HepG2 (cell line): ENCODE measurements around the gene RNASE2. TPM values are rescaled to one million over a fixed set of nuclear protein-coding genes. Genes with fewer than 3 reads are reported as not detected.

Experiments
- CEBPG ChIP-seq: IDR thresholded peaks from 2 replicates; pipeline ENCODE4 v1.6.1; 2016
- FOXP4 ChIP-seq: sonication (generic); formaldehyde crosslinking; IDR thresholded peaks from 2 replicates; pipeline ENCODE4 v1.4.0; 2020; ENCODE audit warnings: missing genetic modification reagents
- GABPA ChIP-seq, 2 experiments: IDR thresholded peaks; 2 replicates each; pipeline ENCODE4 v1.6.1; 2011 to 2016; ENCODE audit warnings: low read depth in 2 of 2, low read length in 1 of 2, missing biosample characterization in 1 of 2, missing genetic modification characterization in 1 of 2
- GATA4 ChIP-seq: sonication (generic); IDR thresholded peaks from 2 replicates; pipeline ENCODE4 v1.6.1; 2016; ENCODE audit warnings: antibody characterized with exemption, low read depth, borderline replicate concordance
- JDP2 ChIP-seq: sonication (generic); formaldehyde crosslinking; IDR thresholded peaks from 2 replicates; pipeline ENCODE4 v1.8.1; 2022; ENCODE audit warnings: missing genetic modification reagents, borderline replicate concordance
- MTA1 ChIP-seq: sonication (generic); formaldehyde crosslinking; IDR thresholded peaks from 2 replicates; pipeline ENCODE4 v1.4.0; 2020; ENCODE audit warnings: missing genetic modification reagents, mild to moderate bottlenecking, borderline replicate concordance
- SKIL ChIP-seq: sonication (generic); formaldehyde crosslinking; IDR thresholded peaks from 2 replicates; pipeline ENCODE4 v1.8.0; 2022; ENCODE audit warnings: missing genetic modification reagents, mild to moderate bottlenecking, moderate library complexity, borderline replicate concordance
- SMARCE1 ChIP-seq: fragments of 450-650 bp; IDR thresholded peaks from 2 replicates; pipeline ENCODE4 v1.6.1; 2017; ENCODE audit warnings: borderline replicate concordance
- TAF15 ChIP-seq: fragments of 200-400 bp; formaldehyde crosslinking; IDR thresholded peaks from one replicate; pipeline ENCODE4 v1.6.1; 2018; ENCODE audit warnings: mild to moderate bottlenecking, low read depth, low read length; ENCODE audit not compliant: poor library complexity, severe bottlenecking
- YY1 ChIP-seq: IDR thresholded peaks from 2 replicates; pipeline ENCODE4 v1.6.1; 2011; ENCODE audit warnings: low read length, low read depth, moderate library complexity, mild to moderate bottlenecking; ENCODE audit not compliant: insufficient read depth, insufficient replicate concordance
- ZFP41 ChIP-seq: sonication (generic); formaldehyde crosslinking; IDR thresholded peaks from 2 replicates; pipeline ENCODE4 v1.4.0; 2020; ENCODE audit warnings: mild to moderate bottlenecking, missing genetic modification reagents, borderline replicate concordance
- ZFP62 ChIP-seq: sonication (generic); formaldehyde crosslinking; IDR thresholded peaks from 2 replicates; pipeline ENCODE4 v1.4.0; 2020; ENCODE audit warnings: missing genetic modification reagents
- ZKSCAN5 ChIP-seq: sonication (generic); formaldehyde crosslinking; IDR thresholded peaks from 2 replicates; pipeline ENCODE4 v1.5.1; 2020; ENCODE audit warnings: mild to moderate bottlenecking, missing genetic modification reagents
- ZNF224 ChIP-seq: sonication (generic); formaldehyde crosslinking; IDR thresholded peaks from 2 replicates; pipeline ENCODE4 v1.5.0; 2020; ENCODE audit warnings: mild to moderate bottlenecking, missing genetic modification reagents
- ZNF232 ChIP-seq: sonication (generic); formaldehyde crosslinking; IDR thresholded peaks from 2 replicates; pipeline ENCODE4 v1.4.0; 2020; ENCODE audit warnings: missing genetic modification reagents, borderline replicate concordance
- ZNF24 ChIP-seq: fragments of 450-650 bp; IDR thresholded peaks from 2 replicates; pipeline ENCODE4 v1.6.1; 2017; ENCODE audit warnings: antibody characterized with exemption, mild to moderate bottlenecking
- ZNF552 ChIP-seq: sonication (generic); formaldehyde crosslinking; IDR thresholded peaks from 2 replicates; pipeline ENCODE4 v1.9.0; 2022; ENCODE audit warnings: missing genetic modification reagents, mild to moderate bottlenecking, borderline replicate concordance
- ZNF562 ChIP-seq: sonication (generic); formaldehyde crosslinking; IDR thresholded peaks from 2 replicates; pipeline ENCODE4 v1.8.0; 2022; ENCODE audit warnings: missing genetic modification reagents, borderline replicate concordance
- polyA plus RNA-seq, 8 experiments: library from polyadenylated mRNA; depleted of rRNA in 3 of 8; stranded (reverse) in 7 of 8; unstranded in 1 of 8; fragments of >200 nt; fragmentation: Illumina TruSeq in 4 of 8; extraction: Trizol in 4 of 8; gene quantifications; 2 replicates each; pipeline versions ENCODE4 v1.2.1 to v1.2.3, GENCODE V29; 2011 to 2016; ENCODE audit warnings: low read depth in 4 of 8, missing spikeins in 1 of 8, mixed read lengths in 1 of 8; ENCODE audit not compliant: insufficient read depth in 1 of 8
- total RNA-seq, 5 experiments: library from RNA; depleted of rRNA; stranded (reverse); fragments of >200 nt; fragmentation: Illumina TruSeq; extraction: Trizol; gene quantifications; 2 replicates each; pipeline ENCODE4 v1.2.3, GENCODE V29; 2016; ENCODE audit warnings: low read depth in 1 of 5
- TF ChIP-seq, protein P1 (sequence below): IDR thresholded peaks from 2 replicates; pipeline ENCODE4 v1.6.1; 2018; ENCODE audit warnings: missing genetic modification reagents

Gene RNASE2
- total and polyA plus RNA-seq, 2 of the 13 experiments (the other 11 are each of a cell fraction or from before 2014, with no cell fraction given), result 0.69 TPM; not detected in 1

GRCh38 chr14:20970983-20971704 is 15.9 kb downstream of the RNASE2 start (continued):
- TF ChIP-seq TAF15, result no peak
- TF ChIP-seq ZNF562, result no peak
- TF ChIP-seq ZNF552 (CRISPR knock-in tag), result no peak
- peak; percentile 34; the same call in 1 of the 2 replicates for TF ChIP-seq FOXP4
- peak; percentile 71; the same call in 1 of the 2 replicates for TF ChIP-seq ZNF232
- TF ChIP-seq GABPA (IDR thresholded peaks at IDR 0.05; ENCODE audit: low read depth, low read length), result no peak
- TF ChIP-seq GABPA (CRISPR knock-in tag; IDR thresholded peaks at IDR 0.05; ENCODE audit: low read depth), result peak; percentile 26; the same call in 1 of the 2 replicates
- no peak for TF ChIP-seq ZFP62 (CRISPR knock-in tag)
- TF ChIP-seq SMARCE1, result no peak
- peak; percentile 93 for TF ChIP-seq ZKSCAN5
- no peak for TF ChIP-seq ZFP41 (CRISPR knock-in tag)
- TF ChIP-seq YY1, result peak; percentile 52
- no peak for TF ChIP-seq GATA4
- TF ChIP-seq CEBPG, result peak; percentile 28; the same call in 1 of the 2 replicates
- 0 out of 2 replicates have a peak, but pooled peaks have one; percentile 12 for TF ChIP-seq SKIL (CRISPR knock-in tag)
- TF ChIP-seq ZNF224 (CRISPR knock-in tag), result no peak; the same call in 1 of the 2 replicates
- no peak for TF ChIP-seq ZNF24
- no peak for TF ChIP-seq MTA1 (CRISPR knock-in tag)
- TF ChIP-seq, protein P1, sequence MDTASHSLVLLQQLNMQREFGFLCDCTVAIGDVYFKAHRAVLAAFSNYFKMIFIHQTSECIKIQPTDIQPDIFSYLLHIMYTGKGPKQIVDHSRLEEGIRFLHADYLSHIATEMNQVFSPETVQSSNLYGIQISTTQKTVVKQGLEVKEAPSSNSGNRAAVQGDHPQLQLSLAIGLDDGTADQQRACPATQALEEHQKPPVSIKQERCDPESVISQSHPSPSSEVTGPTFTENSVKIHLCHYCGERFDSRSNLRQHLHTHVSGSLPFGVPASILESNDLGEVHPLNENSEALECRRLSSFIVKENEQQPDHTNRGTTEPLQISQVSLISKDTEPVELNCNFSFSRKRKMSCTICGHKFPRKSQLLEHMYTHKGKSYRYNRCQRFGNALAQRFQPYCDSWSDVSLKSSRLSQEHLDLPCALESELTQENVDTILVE (CRISPR knock-in tag), result no peak; the same call in none of the 2 replicates
- no peak; the same call in 1 of the 2 replicates for TF ChIP-seq JDP2 (CRISPR knock-in tag)
